Ovary (tissue), 3 donors: ENCODE results near the gene SETD7.

ENCODE experiments used
- POLR2A ChIP-seq: fragments of 450-650 bp; IDR thresholded peaks from one replicate; pipeline ENCODE4 v1.6.1; 2017; ENCODE audit warnings: antibody characterized with exemption, mild to moderate bottlenecking, moderate library complexity
- TF ChIP-seq, protein P1 (sequence below), 3 donors: fragments of 450-650 bp in 2 of 3; fragments of 200-600 bp in 1 of 3; IDR thresholded peaks; one replicate each; pipeline versions ENCODE4 v1.5.1 to v1.8.0; 2016 to 2022; ENCODE audit warnings: antibody characterized with exemption in 3 of 3, mild to moderate bottlenecking in 1 of 3
- donor health status: DM: no; HTN: no; CAD: no.

GRCh38 chr4:139559089-139559479, 3.1 kb upstream of the SETD7 start:
- TF ChIP-seq, protein P1, sequence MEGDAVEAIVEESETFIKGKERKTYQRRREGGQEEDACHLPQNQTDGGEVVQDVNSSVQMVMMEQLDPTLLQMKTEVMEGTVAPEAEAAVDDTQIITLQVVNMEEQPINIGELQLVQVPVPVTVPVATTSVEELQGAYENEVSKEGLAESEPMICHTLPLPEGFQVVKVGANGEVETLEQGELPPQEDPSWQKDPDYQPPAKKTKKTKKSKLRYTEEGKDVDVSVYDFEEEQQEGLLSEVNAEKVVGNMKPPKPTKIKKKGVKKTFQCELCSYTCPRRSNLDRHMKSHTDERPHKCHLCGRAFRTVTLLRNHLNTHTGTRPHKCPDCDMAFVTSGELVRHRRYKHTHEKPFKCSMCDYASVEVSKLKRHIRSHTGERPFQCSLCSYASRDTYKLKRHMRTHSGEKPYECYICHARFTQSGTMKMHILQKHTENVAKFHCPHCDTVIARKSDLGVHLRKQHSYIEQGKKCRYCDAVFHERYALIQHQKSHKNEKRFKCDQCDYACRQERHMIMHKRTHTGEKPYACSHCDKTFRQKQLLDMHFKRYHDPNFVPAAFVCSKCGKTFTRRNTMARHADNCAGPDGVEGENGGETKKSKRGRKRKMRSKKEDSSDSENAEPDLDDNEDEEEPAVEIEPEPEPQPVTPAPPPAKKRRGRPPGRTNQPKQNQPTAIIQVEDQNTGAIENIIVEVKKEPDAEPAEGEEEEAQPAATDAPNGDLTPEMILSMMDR (IDR thresholded peaks at IDR 0.05), result no peak
- no peak for TF ChIP-seq POLR2A
